KMS-11 (cell line): ENCODE data around the gene ATP5MG.

Source experiments
- H2AFZ ChIP-seq: fragments of 200-600 bp; sonication (generic); 2 replicates; pipeline ENCODE4 v1.6.1; 2016; ENCODE audit warnings: antibody characterized with exemption, mixed run types, low read depth
- H3K27ac ChIP-seq: fragments of 200-600 bp; sonication (generic); 2 replicates; pipeline ENCODE4 v1.6.1; 2016; ENCODE audit warnings: mild to moderate bottlenecking, mixed run types
- H3K27me3 ChIP-seq: fragments of 200-600 bp; sonication (generic); 2 replicates; pipeline ENCODE4 v1.6.1; 2017; ENCODE audit warnings: mild to moderate bottlenecking, low read depth, mixed run types, moderate library complexity; ENCODE audit not compliant: insufficient read depth
- H3K36me3 ChIP-seq: fragments of 200-600 bp; sonication (generic); 2 replicates; pipeline ENCODE4 v1.6.1; 2017; ENCODE audit warnings: mild to moderate bottlenecking, mixed run types; ENCODE audit not compliant: insufficient read depth
- H3K4me1 ChIP-seq: fragments of 200-600 bp; sonication (generic); 2 replicates; pipeline ENCODE4 v1.6.1; 2016; ENCODE audit warnings: mild to moderate bottlenecking, low read depth, mixed run types; ENCODE audit not compliant: poor library complexity, severe bottlenecking
- H3K4me2 ChIP-seq: fragments of 200-600 bp; sonication (generic); 2 replicates; pipeline ENCODE4 v1.7.0; 2016; ENCODE audit warnings: mild to moderate bottlenecking, mixed run types
- H3K4me3 ChIP-seq: fragments of 200-600 bp; sonication (generic); IDR thresholded peaks from 2 replicates; pipeline ENCODE4 v1.6.1; 2017; ENCODE audit warnings: low read depth, low read length, mixed read lengths; ENCODE audit not compliant: insufficient read depth
- H3K79me2 ChIP-seq: fragments of 200-600 bp; sonication (generic); 2 replicates; pipeline ENCODE4 v1.6.1; 2016; ENCODE audit warnings: low read depth, mixed run types; ENCODE audit not compliant: insufficient read depth
- H3K9ac ChIP-seq: fragments of 200-600 bp; sonication (generic); 2 replicates; pipeline ENCODE4 v1.6.1; 2016; ENCODE audit warnings: mild to moderate bottlenecking, mixed run types
- H4K20me1 ChIP-seq: fragments of 200-600 bp; sonication (generic); 2 replicates; pipeline ENCODE4 v1.6.1; 2016; ENCODE audit warnings: mild to moderate bottlenecking, mixed run types; ENCODE audit not compliant: insufficient read depth
- CTCF ChIP-seq: fragments of 200-600 bp; sonication (generic); conservative IDR thresholded peaks from 2 replicates; pipeline ENCODE4 v1.6.1; 2017; ENCODE audit warnings: low read depth, mild to moderate bottlenecking, antibody characterized with exemption, low read length, moderate library complexity, mixed read lengths

Gene ATP5MG

GRCh38 chr11:118373871-118374270 lies 27.5 kb upstream of the ATP5MG start:
- H3K27me3 ChIP-seq, result no peaks in the 10 kb centered on the region
- TF ChIP-seq CTCF, result no peak
- H3K36me3 ChIP-seq, result no peaks in the 10 kb centered on the region; the same call in 1 of the 2 replicates

GRCh38 chr11:118374729-118375128 lies 26.7 kb upstream of the ATP5MG start:
- 0 out of 2 replicates have a peak, but pooled peaks cover 3% of the 10 kb centered on the region for H4K20me1 ChIP-seq
- H3K4me3 ChIP-seq, result no peak overlapping the region
- no peak overlapping the region for H3K27ac ChIP-seq
- H3K36me3 ChIP-seq, result no peaks in the 10 kb centered on the region; the same call in 1 of the 2 replicates
- H3K4me2 ChIP-seq, result no peak overlapping the region
- no peaks in the 10 kb centered on the region for H3K79me2 ChIP-seq
- no peak overlapping the region for H3K9ac ChIP-seq
- H3K4me1 ChIP-seq, result peaks cover 15% of the 10 kb centered on the region
- no peaks in the 10 kb centered on the region for H3K27me3 ChIP-seq
- no peak overlapping the region for H2AFZ ChIP-seq
- TF ChIP-seq CTCF, result no peak

More at GRCh38 chr11:118373871-118374270, 27.5 kb upstream of the ATP5MG start:
- no peak overlapping the region for H3K4me3 ChIP-seq
- H3K4me1 ChIP-seq, result peaks cover 15% of the 10 kb centered on the region
- no peak overlapping the region for H3K27ac ChIP-seq
- no peak overlapping the region for H3K4me2 ChIP-seq
- H2AFZ ChIP-seq, result no peak overlapping the region
- 0 out of 2 replicates have a peak, but pooled peaks cover 3% of the 10 kb centered on the region for H4K20me1 ChIP-seq
- H3K9ac ChIP-seq, result no peak overlapping the region
- no peaks in the 10 kb centered on the region for H3K79me2 ChIP-seq

GRCh38 chr11:118375978-118376377 lies 25.4 kb upstream of the ATP5MG start:
- H4K20me1 ChIP-seq, result 0 out of 2 replicates have a peak, but pooled peaks cover 3% of the 10 kb centered on the region
- no peak overlapping the region for H2AFZ ChIP-seq
- TF ChIP-seq CTCF, result no peak
- H3K4me1 ChIP-seq, result peaks cover 5% of the 10 kb centered on the region
- H3K9ac ChIP-seq, result no peak overlapping the region
- H3K27ac ChIP-seq, result no peak overlapping the region
- H3K36me3 ChIP-seq, result no peaks in the 10 kb centered on the region; the same call in 1 of the 2 replicates
- no peak overlapping the region for H3K4me3 ChIP-seq
- no peak overlapping the region for H3K4me2 ChIP-seq
- H3K27me3 ChIP-seq, result no peaks in the 10 kb centered on the region
- H3K79me2 ChIP-seq, result no peaks in the 10 kb centered on the region

GRCh38 chr11:118379497-118379896 lies 21.9 kb upstream of the ATP5MG start:
- H3K36me3 ChIP-seq, result no peaks in the 10 kb centered on the region

More at GRCh38 chr11:118379497-118379896, 21.9 kb upstream of the ATP5MG start:
- Histone ChIP-seq H3K79me2 (no peaks in the 10 kb centered on the region), H3K27me3 (no peaks in the 10 kb centered on the region), H3K9ac (no peak overlapping the region), H4K20me1 (no peaks in the 10 kb centered on the region), H3K27ac (no peak overlapping the region), H3K4me2 (no peak overlapping the region), H2AFZ (no peak overlapping the region), H3K4me3 (no peak overlapping the region), H3K4me1 (no peaks in the 10 kb centered on the region)
- no peak for TF ChIP-seq CTCF
